OCI-LY1 (cell line): ENCODE data around the gene MYLK2.

Source experiments
- CTCF ChIP-seq: fragments of 200-600 bp; sonication (generic), shearing (Covaris generic); IDR thresholded peaks from 2 replicates; pipeline ENCODE4 v1.5.1; 2017; ENCODE audit warnings: mild to moderate bottlenecking, antibody characterized with exemption, low read length, moderate library complexity, mixed read lengths
- EZH2 ChIP-seq: fragments of 200-600 bp; sonication (generic), shearing (Covaris generic); IDR thresholded peaks from 2 replicates; pipeline ENCODE4 v1.8.0; 2017; ENCODE audit warnings: borderline replicate concordance, mixed run types, mild to moderate bottlenecking, antibody characterized with exemption, low read length, moderate library complexity, mixed read lengths

GRCh38 chr20:31856516-31856915, 37.4 kb downstream of the MYLK2 start:
- TF ChIP-seq CTCF (no peak), EZH2 (no peak)
